K562 (cell line): ENCODE measurements around the gene PTPRU. TPM values are rescaled to one million over a fixed set of nuclear protein-coding genes. Genes with fewer than 3 reads are reported as not detected.

ENCODE experiments used
- ATAC-seq: fragments of 200-7000 bp; cut with Tn5 transposase; 3 replicates; pipeline ENCODE4 v1.9.1; 2020; ENCODE audit warnings: moderate library complexity
- BruUV-seq: library from RNA; stranded (reverse); fragments of 400-500 nt; replicated peaks from 2 replicates; lab custom pipeline; 2021; lab: Mats Ljungman, UMichigan
- CTCF ChIA-PET: fragments of 300-600 bp; formaldehyde crosslinking; extraction: SDS; loops from one replicate; lab custom pipeline; 2021; ENCODE audit warnings: low intra/inter-chr PET ratio; lab: Yijun Ruan, JAX
- POLR2A ChIA-PET: fragments of 300-600, 350-650 bp; sonication (Branson Sonifier 250); formaldehyde crosslinking; extraction: SDS; loops from one replicate; lab custom pipeline; 2021; ENCODE audit warnings: antibody characterized with exemption, inconsistent platforms; lab: Yijun Ruan, JAX
- DNase-seq, 4 experiments: peaks; one replicate each; pipeline versions ENCODE4 v3.0.0 to v3.0.0-alpha.2; 2011 to 2018; ENCODE audit warnings: low spot score in 3 of 4, mixed read lengths in 3 of 4; ENCODE audit errors: extremely low read depth in 1 of 4
- FAIRE-seq: peaks from 2 replicates; lab custom pipeline; 2011; peaks lifted over from hg19 to GRCh38; lab: Jason Lieb, UNC
- H2AFZ ChIP-seq: 2 replicates; pipeline ENCODE4 v1.6.0; 2011; ENCODE audit warnings: low read depth, low read length, control low read depth, inconsistent platforms
- H3K27ac ChIP-seq: fragments of 200-600 bp; 3 replicates; pipeline ENCODE4 v1.8.0; 2011; ENCODE audit warnings: low read depth, mild to moderate bottlenecking, control low read depth, inconsistent platforms, low read length, moderate library complexity, mixed read lengths; ENCODE audit errors: extremely low read depth
- H3K27me3 ChIP-seq, 2 experiments: fragments of 300-600 bp in 1 of 2; 2 replicates in 1 of 2; 3 replicates in 1 of 2; pipeline versions ENCODE4 v1.6.0 to v1.8.0; 2011; ENCODE audit warnings: inconsistent platforms in 2 of 2, low read length in 2 of 2, mild to moderate bottlenecking in 1 of 2, mixed read lengths in 1 of 2, moderate library complexity in 1 of 2; ENCODE audit not compliant: control insufficient read depth in 2 of 2, insufficient read depth in 2 of 2
- H3K36me3 ChIP-seq: fragments of 300-600 bp; 3 replicates; pipeline ENCODE4 v1.8.0; 2011; ENCODE audit warnings: mild to moderate bottlenecking, low read length, inconsistent platforms; ENCODE audit not compliant: control insufficient read depth, insufficient read depth
- H3K4me1 ChIP-seq, 2 experiments: fragments of 200-600 bp in 1 of 2; replicated peaks in 1 of 2; 2 replicates in 1 of 2; 3 replicates in 1 of 2; pipeline versions ENCODE4 v1.5.1 to v1.8.0; 2011; ENCODE audit warnings: inconsistent platforms in 2 of 2, low read length in 2 of 2, mild to moderate bottlenecking in 1 of 2, mixed read lengths in 1 of 2, moderate library complexity in 1 of 2; ENCODE audit not compliant: control insufficient read depth in 2 of 2, insufficient read depth in 2 of 2
- H3K4me2 ChIP-seq: 2 replicates; pipeline ENCODE4 v1.6.1; 2011; ENCODE audit warnings: low read length, control low read depth, inconsistent platforms, mixed read lengths; ENCODE audit not compliant: insufficient read depth
- H3K4me3 ChIP-seq: fragments of 200-600 bp; sonication (generic), shearing (Covaris generic); 2 replicates; pipeline ENCODE4 v1.5.1; 2016; ENCODE audit warnings: control low read depth, inconsistent platforms
- H3K79me2 ChIP-seq: fragments of 200-600 bp; 3 replicates; pipeline ENCODE4 v1.8.0; 2011; ENCODE audit warnings: low read length, inconsistent platforms; ENCODE audit not compliant: control insufficient read depth, insufficient read depth
- H3K9ac ChIP-seq, 2 experiments: 2 replicates each; pipeline versions ENCODE4 v1.6.0 to v1.6.1; 2011; ENCODE audit warnings: low read depth in 2 of 2, low read length in 2 of 2, control low read depth in 1 of 2, inconsistent platforms in 1 of 2, mild to moderate bottlenecking in 1 of 2, mixed read lengths in 1 of 2; ENCODE audit not compliant: insufficient read depth in 1 of 2
- H3K9me1 ChIP-seq: one replicate; pipeline ENCODE4 v1.6.0; 2011; ENCODE audit warnings: inconsistent platforms, mild to moderate bottlenecking, low read length, moderate library complexity; ENCODE audit not compliant: control insufficient read depth, insufficient read depth
- H3K9me3 ChIP-seq: replicated peaks from 2 replicates; pipeline ENCODE4 v1.5.1; 2011; ENCODE audit warnings: low read depth, low read length, inconsistent platforms; ENCODE audit not compliant: control insufficient read depth, insufficient read depth
- H4K20me1 ChIP-seq: replicated peaks from 2 replicates; pipeline ENCODE4 v1.6.1; 2011; ENCODE audit warnings: low read length, inconsistent platforms, mixed read lengths; ENCODE audit not compliant: control insufficient read depth, insufficient read depth
- BRD4 ChIP-seq: fragments of 200-600 bp; sonication (generic); IDR thresholded peaks from 2 replicates; pipeline ENCODE4 v1.6.1; 2017; ENCODE audit warnings: inconsistent platforms
- DACH1 ChIP-seq: fragments of 450-650 bp; IDR thresholded peaks from 2 replicates; pipeline ENCODE4 v1.6.1; 2018; ENCODE audit not compliant: partially characterized antibody
- EP400 ChIP-seq: fragments of 450-650 bp; IDR thresholded peaks from 2 replicates; pipeline ENCODE4 v1.6.1; 2017; ENCODE audit warnings: antibody characterized with exemption, mild to moderate bottlenecking, moderate library complexity
- FOSL1 ChIP-seq: fragments of 200-800 bp; sonication (Bioruptor generic); conservative IDR thresholded peaks from 2 replicates; pipeline ENCODE4 v1.6.1; 2016; ENCODE audit warnings: missing genetic modification characterization, missing compliant biosample characterization
- RBFOX2 ChIP-seq: fragments of 200-400 bp; formaldehyde crosslinking; IDR thresholded peaks from 2 replicates; pipeline ENCODE4 v1.6.1; 2017; ENCODE audit warnings: low read depth, mild to moderate bottlenecking, low read length, moderate library complexity
- SP2 ChIP-seq: IDR thresholded peaks from 2 replicates; pipeline ENCODE4 v1.6.1; 2011; ENCODE audit warnings: mild to moderate bottlenecking, low read depth, low read length, moderate library complexity; ENCODE audit not compliant: poor library complexity, severe bottlenecking; ENCODE audit errors: extremely low read depth
- SPI1 ChIP-seq: IDR thresholded peaks from 2 replicates; pipeline ENCODE4 v1.6.1; 2011; ENCODE audit warnings: low read depth, low read length, control low read depth, borderline replicate concordance
- SREBF2 ChIP-seq: sonication (generic); formaldehyde crosslinking; IDR thresholded peaks from 2 replicates; pipeline ENCODE4 v1.4.0; 2020; ENCODE audit warnings: mild to moderate bottlenecking, missing genetic modification reagents
- SRSF3 ChIP-seq: fragments of 200-400 bp; formaldehyde crosslinking; IDR thresholded peaks from 2 replicates; pipeline ENCODE4 v1.6.1; 2016; ENCODE audit warnings: mild to moderate bottlenecking, low read length, moderate library complexity; ENCODE audit not compliant: insufficient read depth
- TEAD1 ChIP-seq, 2 experiments: fragments of 450-650 bp in 1 of 2; sonication (generic) in 1 of 2; formaldehyde crosslinking; IDR thresholded peaks; 2 replicates each; pipeline versions ENCODE4 v1.4.0 to v1.8.0; 2020 to 2022; ENCODE audit warnings: mild to moderate bottlenecking in 2 of 2, missing genetic modification reagents in 1 of 2
- ZNF263 ChIP-seq: sonication (generic); formaldehyde crosslinking; IDR thresholded peaks from 2 replicates; pipeline ENCODE4 v1.8.0; 2022; ENCODE audit warnings: mild to moderate bottlenecking, missing genetic modification reagents, borderline replicate concordance
- ZNF507 ChIP-seq: conservative IDR thresholded peaks from 2 replicates; pipeline ENCODE4 v1.6.1; 2017; ENCODE audit warnings: missing genetic modification characterization, missing compliant biosample characterization
- ZNF586 ChIP-seq: fragments of 450-650 bp; formaldehyde crosslinking; conservative IDR thresholded peaks from 2 replicates; pipeline ENCODE4 v1.4.0; 2020; ENCODE audit warnings: mild to moderate bottlenecking, moderate library complexity
- WGBS: fragments of 100-300 bp; shearing (Covaris generic); methylation state at CpG from one replicate; pipeline ENCODE4 v1.1.6; 2016; ENCODE audit warnings: low coverage, mixed read lengths; ENCODE audit not compliant: insufficient coverage; ENCODE audit errors: missing lambda C conversion rate; 5-methylcytosine and 5-hydroxymethylcytosine counted together
- in situ Hi-C: fragments of 300-500 bp; cut with MboI; formaldehyde crosslinking; loops from 4 replicates; pipeline ENCODE4 v1.15.0; 2018; ENCODE audit warnings: inconsistent platforms, mixed read lengths
- intact Hi-C: fragments of 100-400 bp; cut with micrococcal nuclease; formaldehyde crosslinking; loops from 2 replicates; pipeline ENCODE4 v1.14.2; 2022
- polyA plus RNA-seq, 8 experiments: library from polyadenylated mRNA; depleted of rRNA in 4 of 8; stranded (reverse) in 5 of 8; unstranded in 3 of 8; fragments of >200 nt; fragmentation: Nextera tagmentation in 2 of 8; fragmentation: Illumina TruSeq in 1 of 8; extraction: Ambion mirVana in 2 of 8; extraction: Trizol in 1 of 8; gene quantifications; 2 replicates each; pipeline versions ENCODE4 v1.2.1 to v1.2.3, GENCODE V29; 2011 to 2014; ENCODE audit warnings: inconsistent platforms in 1 of 8, missing spikeins in 1 of 8
- total RNA-seq, 7 experiments: library from RNA; depleted of rRNA in 6 of 7; stranded (reverse); fragments of >200 nt in 6 of 7; fragmentation: Illumina TruSeq in 2 of 7; extraction: Trizol in 2 of 7; gene quantifications; 2 replicates each; pipeline versions ENCODE4 v1.2.1 to v1.2.3, GENCODE V29; 2011 to 2021; ENCODE audit warnings: low replicate concordance in 1 of 7
- TF ChIP-seq, protein P1 (sequence below), 2 experiments: fragments of 450-650 bp in 1 of 2; sonication (generic) in 1 of 2; formaldehyde crosslinking in 1 of 2; IDR thresholded peaks; 2 replicates each; pipeline versions ENCODE4 v1.7.1 to v1.9.0; 2016 to 2022; ENCODE audit warnings: inconsistent platforms in 1 of 2, mild to moderate bottlenecking in 1 of 2, missing genetic modification reagents in 1 of 2

PTPRU gene
- total and polyA plus RNA-seq, 9 of the 15 experiments (the other 6 are each of a cell fraction or from before 2014, with no cell fraction given), result 0.01 to 2.9 (median 1.0) TPM

DNA sequence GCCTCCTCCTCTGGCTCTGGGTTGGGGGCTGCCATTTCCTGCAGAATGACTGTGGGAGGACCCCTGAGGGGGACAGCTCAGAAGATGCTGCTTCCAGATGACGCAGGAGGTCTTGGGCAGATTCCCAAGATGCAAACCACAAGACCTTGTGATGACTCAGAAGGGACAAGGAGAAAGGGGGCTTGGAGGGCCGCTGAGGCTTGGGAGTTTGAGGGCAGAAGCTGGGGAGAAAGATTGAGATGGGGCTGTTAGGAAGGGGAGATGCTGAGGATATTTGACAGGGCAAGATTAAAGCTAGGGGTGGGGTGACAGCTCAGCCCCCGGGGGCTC, 7.5 kb downstream of the PTPRU start:
- no peaks in the 10 kb centered on the region for H3K9me1 ChIP-seq
- intact Hi-C loops (loop anchor here (5.0 kb wide), 1 partner anchor 1463 kb away; no protein-coding TSS in a partner anchor), in situ Hi-C loops (no loop called here)
- WGBS, result 0% methylated on average over 3 of the region's 3 CpGs
- no peak overlapping the region for H3K4me3 ChIP-seq
- H3K36me3 ChIP-seq, result no peaks in the 10 kb centered on the region
- no peaks in the 10 kb centered on the region for H3K79me2 ChIP-seq
- no peak overlapping the region for H3K4me2 ChIP-seq
- H3K9ac ChIP-seq, result no peak overlapping the region
- H2AFZ ChIP-seq, result no peak overlapping the region
- DNase-seq (no peak), ATAC-seq (no peak), FAIRE-seq (no peak)
- POLR2A ChIA-PET, result interaction anchor here (0.5 to 1.1 kb wide), 2 partner anchors 119 to 256 kb away, joined by 3 to 4 read pairs; no protein-coding TSS in a partner anchor
- peaks cover 24% of the 10 kb centered on the region for H4K20me1 ChIP-seq
- no TSS peak for BruUV-seq
- H3K9me3 ChIP-seq, result no peaks in the 10 kb centered on the region
- no peak overlapping the region for H3K27ac ChIP-seq
- H3K4me1 ChIP-seq, result peaks cover 0 to 3% of the 10 kb centered on the region in 2 experiments; a peak in 3 of 5 replicates
- peaks cover 24 to 51% of the 10 kb centered on the region in 2 experiments; a peak in 4 of 5 replicates for H3K27me3 ChIP-seq
- CTCF ChIA-PET, result no interaction called here
- TF ChIP-seq SRSF3 (no peak), FOSL1 (0 out of 2 replicates have a peak, but pooled peaks have one; percentile 18), BRD4 (no peak), TEAD1 (CRISPR knock-in tag; IDR thresholded peaks at IDR 0.05) (no peak), DACH1 (no peak), SP2 (no peak), SREBF2 (CRISPR knock-in tag) (no peak), SPI1 (no peak), ZNF586 (CRISPR knock-in tag) (no peak), RBFOX2 (no peak), ZNF263 (CRISPR knock-in tag) (no peak), EP400 (no peak), ZNF507 (tag) (no peak)
- TF ChIP-seq, protein P1, sequence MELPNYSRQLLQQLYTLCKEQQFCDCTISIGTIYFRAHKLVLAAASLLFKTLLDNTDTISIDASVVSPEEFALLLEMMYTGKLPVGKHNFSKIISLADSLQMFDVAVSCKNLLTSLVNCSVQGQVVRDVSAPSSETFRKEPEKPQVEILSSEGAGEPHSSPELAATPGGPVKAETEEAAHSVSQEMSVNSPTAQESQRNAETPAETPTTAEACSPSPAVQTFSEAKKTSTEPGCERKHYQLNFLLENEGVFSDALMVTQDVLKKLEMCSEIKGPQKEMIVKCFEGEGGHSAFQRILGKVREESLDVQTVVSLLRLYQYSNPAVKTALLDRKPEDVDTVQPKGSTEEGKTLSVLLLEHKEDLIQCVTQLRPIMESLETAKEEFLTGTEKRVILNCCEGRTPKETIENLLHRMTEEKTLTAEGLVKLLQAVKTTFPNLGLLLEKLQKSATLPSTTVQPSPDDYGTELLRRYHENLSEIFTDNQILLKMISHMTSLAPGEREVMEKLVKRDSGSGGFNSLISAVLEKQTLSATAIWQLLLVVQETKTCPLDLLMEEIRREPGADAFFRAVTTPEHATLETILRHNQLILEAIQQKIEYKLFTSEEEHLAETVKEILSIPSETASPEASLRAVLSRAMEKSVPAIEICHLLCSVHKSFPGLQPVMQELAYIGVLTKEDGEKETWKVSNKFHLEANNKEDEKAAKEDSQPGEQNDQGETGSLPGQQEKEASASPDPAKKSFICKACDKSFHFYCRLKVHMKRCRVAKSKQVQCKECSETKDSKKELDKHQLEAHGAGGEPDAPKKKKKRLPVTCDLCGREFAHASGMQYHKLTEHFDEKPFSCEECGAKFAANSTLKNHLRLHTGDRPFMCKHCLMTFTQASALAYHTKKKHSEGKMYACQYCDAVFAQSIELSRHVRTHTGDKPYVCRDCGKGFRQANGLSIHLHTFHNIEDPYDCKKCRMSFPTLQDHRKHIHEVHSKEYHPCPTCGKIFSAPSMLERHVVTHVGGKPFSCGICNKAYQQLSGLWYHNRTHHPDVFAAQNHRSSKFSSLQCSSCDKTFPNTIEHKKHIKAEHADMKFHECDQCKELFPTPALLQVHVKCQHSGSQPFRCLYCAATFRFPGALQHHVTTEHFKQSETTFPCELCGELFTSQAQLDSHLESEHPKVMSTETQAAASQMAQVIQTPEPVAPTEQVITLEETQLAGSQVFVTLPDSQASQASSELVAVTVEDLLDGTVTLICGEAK (IDR thresholded peaks at IDR 0.05), result no peak
- TF ChIP-seq, protein P1 (CRISPR knock-in tag; IDR thresholded peaks at IDR 0.05), result no peak
